HepG2 (cell line): ENCODE results near the gene UBFD1. TPM values are rescaled to one million over a fixed set of nuclear protein-coding genes. Genes with fewer than 3 reads are reported as not detected.

ENCODE experiments used
- AKAP8 ChIP-seq: sonication (generic); formaldehyde crosslinking; IDR thresholded peaks from 2 replicates; pipeline ENCODE4 v1.5.1; 2020; ENCODE audit warnings: mild to moderate bottlenecking, missing genetic modification reagents
- ARNT ChIP-seq: fragments of 450-650 bp; IDR thresholded peaks from 2 replicates; pipeline ENCODE4 v1.6.1; 2017
- ASH2L ChIP-seq: fragments of 300-600, 200-600 bp; sonication (generic); IDR thresholded peaks from 2 replicates; pipeline ENCODE4 v1.7.0; 2017; ENCODE audit warnings: low read depth, mild to moderate bottlenecking, moderate library complexity, mixed read lengths, low read length; ENCODE audit not compliant: insufficient read length
- BCL3 ChIP-seq: sonication (generic); formaldehyde crosslinking; IDR thresholded peaks from 2 replicates; pipeline ENCODE4 v1.5.1; 2020; ENCODE audit warnings: mild to moderate bottlenecking, missing genetic modification reagents, moderate library complexity
- FOSL1 ChIP-seq: sonication (generic); formaldehyde crosslinking; IDR thresholded peaks from 2 replicates; pipeline ENCODE4 v1.9.0; 2021; ENCODE audit warnings: missing genetic modification reagents, borderline replicate concordance
- FOXK1 ChIP-seq: sonication (generic); formaldehyde crosslinking; IDR thresholded peaks from 2 replicates; pipeline ENCODE4 v1.4.0; 2020; ENCODE audit warnings: low read depth, missing genetic modification reagents, borderline replicate concordance
- IKZF4 ChIP-seq: sonication (generic); formaldehyde crosslinking; IDR thresholded peaks from 2 replicates; pipeline ENCODE4 v1.5.1; 2020; ENCODE audit warnings: borderline replicate concordance, mild to moderate bottlenecking, low read depth, missing genetic modification reagents; ENCODE audit errors: not compliant biosample characterization
- KLF9 ChIP-seq: IDR thresholded peaks from 2 replicates; pipeline ENCODE4 v1.6.1; 2016; ENCODE audit warnings: low read depth
- MYNN ChIP-seq: sonication (generic); formaldehyde crosslinking; IDR thresholded peaks from 2 replicates; pipeline ENCODE4 v1.4.0; 2020; ENCODE audit warnings: mild to moderate bottlenecking, low read depth, missing genetic modification reagents
- PRDM15 ChIP-seq: sonication (generic); formaldehyde crosslinking; IDR thresholded peaks from 2 replicates; pipeline ENCODE4 v1.4.0; 2020; ENCODE audit warnings: missing genetic modification reagents
- RBAK ChIP-seq: sonication (generic); formaldehyde crosslinking; IDR thresholded peaks from 2 replicates; pipeline ENCODE4 v1.5.1; 2020; ENCODE audit warnings: mild to moderate bottlenecking, missing genetic modification reagents
- RELA ChIP-seq: sonication (generic); formaldehyde crosslinking; IDR thresholded peaks from 2 replicates; pipeline ENCODE4 v1.4.0; 2020; ENCODE audit warnings: missing genetic modification reagents
- TFDP1 ChIP-seq: IDR thresholded peaks from 2 replicates; pipeline ENCODE4 v1.6.1; 2016; ENCODE audit warnings: missing compliant biosample characterization, missing genetic modification reagents, borderline replicate concordance
- TFDP2 ChIP-seq: sonication (generic); formaldehyde crosslinking; IDR thresholded peaks from 2 replicates; pipeline ENCODE4 v1.4.0; 2020; ENCODE audit warnings: missing genetic modification reagents
- TOPORS ChIP-seq: sonication (generic); formaldehyde crosslinking; IDR thresholded peaks from 2 replicates; pipeline ENCODE4 v1.8.0; 2023; ENCODE audit warnings: mild to moderate bottlenecking, missing genetic modification reagents
- ZFY ChIP-seq: sonication (generic); formaldehyde crosslinking; IDR thresholded peaks from 2 replicates; pipeline ENCODE4 v1.4.0; 2020; ENCODE audit warnings: missing genetic modification reagents
- ZNF230 ChIP-seq: sonication (generic); formaldehyde crosslinking; IDR thresholded peaks from 2 replicates; pipeline ENCODE4 v1.4.0; 2020; ENCODE audit warnings: mild to moderate bottlenecking, missing genetic modification reagents
- ZNF546 ChIP-seq: sonication (generic); formaldehyde crosslinking; conservative IDR thresholded peaks from 2 replicates; pipeline ENCODE4 v1.8.1; 2023; ENCODE audit warnings: mild to moderate bottlenecking, missing genetic modification reagents
- ZNF607 ChIP-seq: sonication (generic); formaldehyde crosslinking; IDR thresholded peaks from 2 replicates; pipeline ENCODE4 v1.5.1; 2020; ENCODE audit warnings: missing genetic modification reagents, mild to moderate bottlenecking, borderline replicate concordance
- ZNF788 ChIP-seq: sonication (generic); formaldehyde crosslinking; IDR thresholded peaks from 2 replicates; pipeline ENCODE4 v1.5.0; 2020; ENCODE audit warnings: mild to moderate bottlenecking, missing genetic modification reagents, borderline replicate concordance
- ZSCAN29 ChIP-seq: sonication (generic); formaldehyde crosslinking; conservative IDR thresholded peaks from 2 replicates; pipeline ENCODE4 v1.4.0; 2020; ENCODE audit warnings: mild to moderate bottlenecking, missing genetic modification reagents
- polyA plus RNA-seq, 8 experiments: library from polyadenylated mRNA; depleted of rRNA in 3 of 8; stranded (reverse) in 7 of 8; unstranded in 1 of 8; fragments of >200 nt; fragmentation: Illumina TruSeq in 4 of 8; extraction: Trizol in 4 of 8; gene quantifications; 2 replicates each; pipeline versions ENCODE4 v1.2.1 to v1.2.3, GENCODE V29; 2011 to 2016; ENCODE audit warnings: low read depth in 4 of 8, missing spikeins in 1 of 8, mixed read lengths in 1 of 8; ENCODE audit not compliant: insufficient read depth in 1 of 8
- total RNA-seq, 5 experiments: library from RNA; depleted of rRNA; stranded (reverse); fragments of >200 nt; fragmentation: Illumina TruSeq; extraction: Trizol; gene quantifications; 2 replicates each; pipeline ENCODE4 v1.2.3, GENCODE V29; 2016; ENCODE audit warnings: low read depth in 1 of 5

The UBFD1 gene
- total and polyA plus RNA-seq, 2 of the 13 experiments (the other 11 are each of a cell fraction or from before 2014, with no cell fraction given), result 100 to 111 TPM

GRCh38 chr16:23557779-23558702 is 514 bp downstream of the UBFD1 start (continued):
- peak; percentile 35 for TF ChIP-seq IKZF4
- no peak; the same call in 1 of the 2 replicates for TF ChIP-seq ZNF607
- TF ChIP-seq MYNN (CRISPR knock-in tag), result no peak
- 0 out of 2 replicates have a peak, but pooled peaks have one; percentile 39 for TF ChIP-seq KLF9 (CRISPR knock-in tag)
- no peak for TF ChIP-seq FOSL1 (CRISPR knock-in tag)
- TF ChIP-seq BCL3 (CRISPR knock-in tag), result peak; percentile 93
- no peak for TF ChIP-seq ZSCAN29 (CRISPR knock-in tag)
- TF ChIP-seq PRDM15, result 0 out of 2 replicates have a peak, but pooled peaks have one; percentile 7
- peak; percentile 57 for TF ChIP-seq ASH2L
- 0 out of 2 replicates have a peak, but pooled peaks have one; percentile 1 for TF ChIP-seq ZNF230 (CRISPR knock-in tag)
- no peak for TF ChIP-seq RELA (CRISPR knock-in tag)
- TF ChIP-seq ZNF788 (CRISPR knock-in tag), result 0 out of 2 replicates have a peak, but pooled peaks have one; percentile 23
- no peak for TF ChIP-seq TFDP2 (CRISPR knock-in tag)
- TF ChIP-seq TOPORS, result peak; percentile 29; the same call in 1 of the 2 replicates
- no peak for TF ChIP-seq ARNT
- no peak; the same call in none of the 2 replicates for TF ChIP-seq AKAP8
- TF ChIP-seq ZNF546 (CRISPR knock-in tag), result no peak; the same call in 1 of the 2 replicates
- TF ChIP-seq RBAK, result 0 out of 2 replicates have a peak, but pooled peaks have one; percentile 21
- TF ChIP-seq FOXK1 (CRISPR knock-in tag), result no peak
- TF ChIP-seq ZFY (CRISPR knock-in tag), result peak; percentile 43
- TF ChIP-seq TFDP1 (CRISPR knock-in tag), result no peak
